Activated CD8-positive, alpha-beta T cell treated with anti-CD3 and anti-CD28 coated beads, Interleukin-2, amount 10 ng/mL, durations not matched to agents 7 days and 5 days (primary cell): ENCODE results near the gene DENND1A. TPM values are rescaled to one million over a fixed set of nuclear protein-coding genes. Genes with fewer than 3 reads are reported as not detected.
A peak's percentile ranks its signal among the peaks of the same experiment; 100 is the strongest.
"Not testable (repeated sequence)": the region's sequence is repeated elsewhere in the genome, so short reads cannot be mapped to it uniquely, and the experiment has no call there.

Experiments used
- ATAC-seq: fragments of 150-1000 bp; cut with Tn5 transposase; one replicate; pipeline ENCODE4 v1.10.0; 2021; ENCODE audit warnings: moderate library complexity
- CTCF ChIA-PET: fragments of 350-600 bp; sonication (Branson Sonifier 250); formaldehyde crosslinking; loops from one replicate; lab custom pipeline; 2021; ENCODE audit warnings: antibody characterized with exemption; lab: Charles Lee
- POLR2A ChIA-PET: fragments of 350-600 bp; sonication (Branson Sonifier 250); formaldehyde crosslinking; loops from one replicate; lab custom pipeline; 2021; ENCODE audit warnings: antibody characterized with exemption; lab: Charles Lee
- DNase-seq: peaks from one replicate; pipeline ENCODE4 v3.0.0-alpha.2; 2020
- H3K27ac Mint-ChIP-seq: one replicate; pipeline ENCODE4 v1.8.0; 2021; ENCODE audit warnings: mild to moderate bottlenecking, mixed read lengths
- H3K27me3 Mint-ChIP-seq: one replicate; pipeline ENCODE4 v1.8.0; 2021; ENCODE audit warnings: low read depth, mixed read lengths
- H3K36me3 Mint-ChIP-seq: one replicate; pipeline ENCODE4 v1.8.0; 2021; ENCODE audit warnings: low read depth, mixed read lengths
- H3K4me1 Mint-ChIP-seq: one replicate; pipeline ENCODE4 v1.8.0; 2021; ENCODE audit warnings: low read depth, mixed read lengths
- H3K4me3 Mint-ChIP-seq: one replicate; pipeline ENCODE4 v1.8.0; 2021; ENCODE audit warnings: mild to moderate bottlenecking, mixed read lengths
- H3K9me3 Mint-ChIP-seq: one replicate; pipeline ENCODE4 v1.8.0; 2022; ENCODE audit warnings: mixed read lengths; ENCODE audit not compliant: insufficient read depth
- total RNA-seq, 2 experiments: library from RNA; stranded (reverse); gene quantifications; one replicate each; pipeline ENCODE4 v1.2.3, GENCODE V29; 2021

The DENND1A gene
- total RNA-seq, 2 experiments from 2014 or later, result 13.0 to 15.5 TPM

- CTCF ChIA-PET, result not testable (repeated sequence)
Observed at GRCh38 chr9:123909192-123909591, 20.7 kb downstream of the DENND1A start.

GRCh38 chr9:123903550-123903949 is 26.4 kb downstream of the DENND1A start:
- DNase-seq, H3K36me3 Mint-ChIP-seq, H3K4me3 Mint-ChIP-seq, CTCF ChIA-PET, H3K27ac Mint-ChIP-seq, POLR2A ChIA-PET, ATAC-seq, H3K4me1 Mint-ChIP-seq, H3K27me3 Mint-ChIP-seq, H3K9me3 Mint-ChIP-seq: not testable (repeated sequence)

More at GRCh38 chr9:123909192-123909591, 20.7 kb downstream of the DENND1A start:
- H3K4me3 Mint-ChIP-seq, H3K36me3 Mint-ChIP-seq, H3K9me3 Mint-ChIP-seq, POLR2A ChIA-PET, H3K4me1 Mint-ChIP-seq, H3K27ac Mint-ChIP-seq, ATAC-seq, DNase-seq, H3K27me3 Mint-ChIP-seq: not testable (repeated sequence)

GRCh38 chr9:123894822-123895221 is 35.1 kb downstream of the DENND1A start:
- POLR2A ChIA-PET, result no interaction called here

DNA sequence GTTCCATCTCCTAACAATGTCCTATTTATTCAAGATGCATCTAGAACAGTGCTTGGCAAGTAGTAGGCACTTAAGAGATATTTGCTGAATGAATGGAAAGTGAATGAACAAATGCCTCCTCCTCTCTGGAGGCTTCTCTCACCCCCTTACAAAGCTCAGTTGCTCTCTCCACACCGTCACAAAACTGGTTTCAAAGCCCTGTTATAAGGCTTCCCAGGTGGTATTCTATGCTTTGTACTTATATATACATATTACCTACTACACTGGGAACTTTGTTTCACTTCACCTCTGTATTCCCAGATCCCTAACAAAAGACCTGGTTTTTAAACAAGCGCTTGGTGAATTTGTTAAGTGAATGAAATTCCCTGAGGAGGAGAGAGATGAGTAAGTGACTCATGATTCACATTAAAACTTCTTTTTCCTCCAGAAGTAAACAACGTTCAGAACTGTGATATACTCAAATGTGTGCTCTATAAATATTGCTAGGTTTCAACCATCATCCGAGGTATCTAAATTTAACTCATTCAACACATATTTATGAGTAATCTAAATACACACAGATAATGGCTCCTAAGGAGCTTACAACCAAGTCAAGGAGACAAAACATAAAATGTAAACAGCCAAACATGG is 36.0 kb downstream of the DENND1A start:
- no peaks in the 10 kb centered on the region for H3K9me3 Mint-ChIP-seq
- H3K27me3 Mint-ChIP-seq, result no peaks in the 10 kb centered on the region
- POLR2A ChIA-PET, result no interaction called here
- ATAC-seq (no peak), DNase-seq (no peak)
- H3K36me3 Mint-ChIP-seq, result no peaks in the 10 kb centered on the region
- no peak overlapping the region for H3K4me3 Mint-ChIP-seq
- no peak overlapping the region for H3K27ac Mint-ChIP-seq
- H3K4me1 Mint-ChIP-seq, result no peaks in the 10 kb centered on the region
- CTCF ChIA-PET, result no interaction called here

More at GRCh38 chr9:123894822-123895221, 35.1 kb downstream of the DENND1A start:
- Mint-ChIP-seq H3K27ac (no peak overlapping the region), H3K9me3 (no peaks in the 10 kb centered on the region), H3K4me1 (no peaks in the 10 kb centered on the region), H3K27me3 (no peaks in the 10 kb centered on the region), H3K4me3 (no peak overlapping the region), H3K36me3 (no peaks in the 10 kb centered on the region)
- no peak for ATAC-seq
- DNase-seq, result no peak
- CTCF ChIA-PET, result no interaction called here

DNA sequence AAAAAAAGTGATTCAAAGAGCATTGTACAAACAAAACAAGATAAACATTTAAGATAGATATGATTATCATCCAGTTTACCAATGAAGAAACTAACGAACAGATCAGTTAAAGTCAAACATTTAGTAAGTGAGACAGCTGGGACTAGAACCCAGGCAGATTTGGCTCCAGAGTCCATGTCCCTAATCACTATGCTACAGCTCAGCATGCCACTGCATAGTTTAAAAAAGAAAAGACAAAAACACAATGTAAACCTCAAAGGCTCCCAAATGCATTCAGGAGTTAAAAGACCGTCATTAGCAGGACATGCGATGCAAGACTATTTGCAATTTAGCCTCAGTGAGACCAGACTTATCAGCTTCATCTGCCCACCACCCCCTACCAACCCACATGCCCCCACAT is 36.8 kb downstream of the DENND1A start:
- Mint-ChIP-seq H3K36me3 (no peaks in the 10 kb centered on the region), H3K9me3 (no peaks in the 10 kb centered on the region), H3K27ac (no peak overlapping the region), H3K4me3 (no peak overlapping the region), H3K27me3 (no peaks in the 10 kb centered on the region), H3K4me1 (no peaks in the 10 kb centered on the region)
- POLR2A ChIA-PET, result interaction anchor here (0.6 kb wide), 1 partner anchor 44 kb away, joined by 3 read pairs; no protein-coding TSS in a partner anchor
- ATAC-seq (no peak), DNase-seq (no peak)
- CTCF ChIA-PET, result no interaction called here

DNA sequence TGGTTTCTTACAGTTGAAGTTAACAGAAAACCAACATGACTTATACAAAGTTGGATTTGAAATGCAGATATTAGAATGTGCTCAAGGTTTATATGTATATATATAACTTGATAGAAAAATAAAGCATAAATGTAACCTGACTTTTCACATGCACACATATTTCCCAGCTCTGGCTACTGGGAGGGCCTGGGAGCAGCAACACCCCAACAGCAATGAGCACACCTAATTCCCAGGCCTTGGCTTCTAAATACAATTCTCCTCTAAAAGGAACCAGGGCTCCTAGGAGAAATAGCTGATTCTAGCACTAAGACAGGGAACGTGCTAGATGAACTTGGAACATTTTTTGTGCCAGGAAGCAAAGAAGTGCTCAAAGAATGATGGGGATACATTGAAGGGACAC is 42.1 kb downstream of the DENND1A start:
- ChIA-PET CTCF (no interaction called here), POLR2A (no interaction called here)
- no peak overlapping the region for H3K27ac Mint-ChIP-seq
- peaks cover 3% of the 10 kb centered on the region for H3K36me3 Mint-ChIP-seq
- H3K9me3 Mint-ChIP-seq, result no peaks in the 10 kb centered on the region
- no peak for ATAC-seq
- peaks cover 2% of the 10 kb centered on the region for H3K4me1 Mint-ChIP-seq
- H3K4me3 Mint-ChIP-seq, result no peak overlapping the region
- no peak for DNase-seq
- no peaks in the 10 kb centered on the region for H3K27me3 Mint-ChIP-seq

DNA sequence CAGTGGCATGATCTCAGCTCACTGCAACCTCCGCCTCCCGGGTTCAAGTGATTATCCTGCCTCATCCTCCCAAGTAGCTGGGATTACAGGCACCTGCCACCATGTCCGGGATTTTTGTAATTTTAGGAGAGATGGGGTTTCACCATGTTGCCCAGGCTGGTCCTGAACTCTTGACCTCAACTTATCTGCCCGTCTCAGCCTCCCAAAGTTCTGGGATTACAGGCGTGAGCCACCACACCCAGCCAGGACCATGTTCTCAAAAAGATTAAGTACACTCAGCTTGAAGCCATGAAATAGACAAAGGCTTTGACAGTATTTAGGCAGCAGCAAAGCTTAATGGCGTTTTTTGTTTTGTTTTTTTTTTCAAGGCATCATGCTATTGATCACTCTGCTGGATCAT is 44.1 kb downstream of the DENND1A start:
- POLR2A ChIA-PET, result interaction anchor here (0.8 kb wide), 1 partner anchor 11 kb away, joined by 3 read pairs; no protein-coding TSS in a partner anchor
- H3K4me3 Mint-ChIP-seq, DNase-seq, ATAC-seq, CTCF ChIA-PET, H3K27me3 Mint-ChIP-seq, H3K27ac Mint-ChIP-seq, H3K9me3 Mint-ChIP-seq, H3K36me3 Mint-ChIP-seq: not testable (repeated sequence)
- H3K4me1 Mint-ChIP-seq, result peaks cover 14% of the 10 kb centered on the region

DNA sequence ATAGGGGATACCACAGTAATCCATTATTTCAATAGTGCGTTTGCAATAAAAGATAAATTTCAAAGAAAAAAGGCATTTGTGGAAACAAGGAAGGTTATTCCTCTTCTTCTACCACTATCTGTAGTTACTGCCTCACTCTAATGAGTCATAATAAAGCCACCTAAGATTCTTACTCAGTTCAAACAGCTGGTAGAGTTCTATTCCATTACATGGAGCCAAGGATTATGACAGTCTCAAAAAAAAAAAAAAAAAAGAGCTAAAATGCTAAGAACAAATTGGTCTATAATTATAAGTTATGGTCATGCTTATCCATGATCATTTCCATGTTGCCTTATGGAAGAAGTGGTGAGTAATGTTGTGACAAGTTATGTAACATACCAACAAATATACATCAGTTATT is 46.3 kb downstream of the DENND1A start:
- no peaks in the 10 kb centered on the region for H3K9me3 Mint-ChIP-seq
- ATAC-seq, result no peak
- peaks cover 3% of the 10 kb centered on the region for H3K36me3 Mint-ChIP-seq
- peaks cover 14% of the 10 kb centered on the region for H3K4me1 Mint-ChIP-seq
- POLR2A ChIA-PET, result no interaction called here
- no peaks in the 10 kb centered on the region for H3K27me3 Mint-ChIP-seq
- no peak overlapping the region for H3K4me3 Mint-ChIP-seq
- H3K27ac Mint-ChIP-seq, result no peak overlapping the region
- no peak for DNase-seq
- CTCF ChIA-PET, result no interaction called here

DNA sequence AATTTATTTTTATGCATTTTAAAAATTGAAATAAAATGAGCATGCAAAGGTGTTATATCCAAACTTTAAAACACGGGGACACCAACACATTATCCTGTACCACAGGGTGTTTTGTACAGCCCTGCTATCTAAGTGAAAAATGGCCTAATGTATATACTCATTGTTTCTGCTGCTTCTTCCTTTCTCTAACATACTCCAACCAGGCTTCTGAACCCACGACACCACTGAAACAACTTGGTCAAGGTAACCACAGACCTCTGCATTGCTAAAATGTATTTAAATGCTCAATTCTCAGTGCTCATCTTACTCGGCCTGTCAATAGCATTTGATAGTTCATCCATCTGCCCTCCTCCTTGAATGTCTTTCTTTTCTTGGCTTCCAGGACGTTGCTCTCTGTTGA is 48.3 kb downstream of the DENND1A start:
- Mint-ChIP-seq H3K27me3 (no peaks in the 10 kb centered on the region), H3K9me3 (no peaks in the 10 kb centered on the region), H3K36me3 (no peaks in the 10 kb centered on the region), H3K27ac (no peak overlapping the region), H3K4me3 (no peak overlapping the region), H3K4me1 (peaks cover 14% of the 10 kb centered on the region)
- ChIA-PET POLR2A (no interaction called here), CTCF (no interaction called here)
- peak; percentile 22 for DNase-seq
- ATAC-seq, result no peak

DNA sequence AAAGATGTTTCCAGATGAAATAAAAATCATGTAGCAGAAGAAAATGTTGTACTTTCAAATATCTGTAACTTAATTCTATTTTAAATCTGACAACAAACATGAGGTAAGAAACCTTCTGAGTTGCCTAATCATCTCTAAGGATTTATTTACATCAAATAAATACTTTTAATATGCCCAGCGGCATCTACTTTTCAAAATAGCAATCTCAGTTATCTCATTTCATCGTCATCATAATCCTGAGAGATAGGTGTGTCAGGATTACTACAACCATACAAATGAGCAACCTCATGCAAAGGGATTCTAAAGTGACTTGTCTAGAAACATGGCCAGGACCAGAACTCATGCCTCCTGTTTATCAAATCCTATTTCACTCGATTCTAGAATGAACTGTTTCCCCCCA is 49.5 kb downstream of the DENND1A start:
- Mint-ChIP-seq H3K27me3 (no peaks in the 10 kb centered on the region), H3K4me1 (peaks cover 14% of the 10 kb centered on the region), H3K4me3 (no peak overlapping the region), H3K9me3 (no peaks in the 10 kb centered on the region), H3K36me3 (peaks cover 6% of the 10 kb centered on the region), H3K27ac (no peak overlapping the region)
- no peak for ATAC-seq
- no peak for DNase-seq
- ChIA-PET POLR2A (no interaction called here), CTCF (no interaction called here)

GRCh38 chr9:123876750-123877149 is 53.2 kb downstream of the DENND1A start:
- Mint-ChIP-seq H3K9me3 (no peaks in the 10 kb centered on the region), H3K27ac (no peak overlapping the region), H3K36me3 (peaks cover 6% of the 10 kb centered on the region), H3K4me1 (peaks cover 5% of the 10 kb centered on the region), H3K27me3 (no peaks in the 10 kb centered on the region), H3K4me3 (no peak overlapping the region)
- ChIA-PET CTCF (no interaction called here), POLR2A (no interaction called here)
- ATAC-seq (no peak), DNase-seq (no peak)

- CTCF ChIA-PET, result no interaction called here
- no peak overlapping the region for H3K4me3 Mint-ChIP-seq
- ATAC-seq, result no peak
Observed at GRCh38 chr9:123872710-123873109, 57.2 kb downstream of the DENND1A start.

GRCh38 chr9:123871781-123872180 is 58.1 kb downstream of the DENND1A start:
- Mint-ChIP-seq H3K27me3 (no peaks in the 10 kb centered on the region), H3K4me1 (peaks cover 34% of the 10 kb centered on the region), H3K4me3 (no peak overlapping the region), H3K27ac (no peak overlapping the region), H3K9me3 (no peaks in the 10 kb centered on the region), H3K36me3 (peaks cover 19% of the 10 kb centered on the region)
- ATAC-seq, result no peak
- DNase-seq, result no peak
- CTCF ChIA-PET, result no interaction called here
- POLR2A ChIA-PET, result no interaction called here

More at GRCh38 chr9:123872710-123873109, 57.2 kb downstream of the DENND1A start:
- Mint-ChIP-seq H3K9me3 (no peaks in the 10 kb centered on the region), H3K4me1 (peaks cover 26% of the 10 kb centered on the region), H3K36me3 (peaks cover 13% of the 10 kb centered on the region), H3K27ac (no peak overlapping the region), H3K27me3 (no peaks in the 10 kb centered on the region)
- POLR2A ChIA-PET, result no interaction called here
- no peak for DNase-seq
